NCI-H1694 (cell line): ENCODE measurements around the gene SLC25A21.
A peak's percentile ranks its signal among the peaks of the same experiment; 100 is the strongest.

Experiments used
- DNase-seq: peaks from one replicate; lab custom pipeline; 2025; lab: John Stamatoyannopoulos, UW

The SLC25A21 gene

DNA sequence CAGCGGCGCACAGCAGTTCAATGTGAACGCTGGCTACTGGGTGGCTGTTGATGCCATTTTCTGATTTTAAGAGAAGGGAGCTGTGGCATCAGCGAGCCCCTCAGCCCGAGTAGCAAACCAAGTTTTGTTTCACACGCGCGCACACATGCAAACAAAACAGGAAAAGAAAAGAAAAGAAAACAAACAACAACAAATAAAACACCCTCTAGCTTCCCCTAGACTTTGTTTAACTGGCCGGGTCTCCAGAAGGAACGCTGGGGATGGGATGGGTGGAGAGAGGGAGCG, 510.2 kb downstream of the SLC25A21 start:
- DNase-seq = no peak

DNA sequence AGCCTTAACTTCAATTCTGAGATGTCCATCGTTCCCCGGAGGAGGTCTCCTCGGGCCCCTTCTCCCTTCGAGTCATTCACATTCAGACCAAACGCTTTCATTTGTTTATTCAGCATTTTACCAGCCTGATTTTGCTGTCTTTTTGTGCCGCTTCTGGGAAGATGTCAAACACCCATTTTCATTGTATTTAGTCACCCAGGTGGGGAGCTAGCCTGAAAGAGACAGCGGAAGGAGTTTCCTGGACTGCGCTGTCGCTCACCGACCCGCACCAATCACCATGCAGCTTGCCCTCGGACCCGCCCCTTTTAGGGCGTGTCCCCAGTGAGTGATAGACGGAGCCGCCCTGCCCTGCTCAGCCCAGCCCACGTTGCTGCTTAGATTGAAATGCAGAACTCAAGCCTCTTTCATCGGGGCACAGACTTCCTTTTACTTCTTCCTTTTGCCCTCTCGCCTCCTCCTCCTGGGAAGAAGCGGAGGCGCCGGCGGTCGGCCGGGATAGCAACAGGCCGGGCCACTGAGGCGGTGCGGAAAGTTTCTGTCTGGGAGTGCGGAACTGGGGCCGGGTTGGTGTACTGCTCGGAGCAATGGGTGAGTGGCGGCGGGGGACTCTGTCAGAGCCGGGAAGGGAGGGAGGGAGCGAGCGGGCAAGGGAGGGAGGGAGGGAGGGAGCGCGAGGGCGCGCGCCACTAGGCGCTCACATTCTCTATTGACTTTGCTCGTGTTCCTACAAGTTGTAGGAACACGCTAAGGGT, 510.7 kb downstream of the SLC25A21 start, which contains the start of gene PAX9:
TSS of gene PAX9 (plus strand) at position 355 of the 752 bp plus-strand sequence. CDS start at position 585, 230 bp downstream.
- DNase-seq = peak; percentile 94

DNA sequence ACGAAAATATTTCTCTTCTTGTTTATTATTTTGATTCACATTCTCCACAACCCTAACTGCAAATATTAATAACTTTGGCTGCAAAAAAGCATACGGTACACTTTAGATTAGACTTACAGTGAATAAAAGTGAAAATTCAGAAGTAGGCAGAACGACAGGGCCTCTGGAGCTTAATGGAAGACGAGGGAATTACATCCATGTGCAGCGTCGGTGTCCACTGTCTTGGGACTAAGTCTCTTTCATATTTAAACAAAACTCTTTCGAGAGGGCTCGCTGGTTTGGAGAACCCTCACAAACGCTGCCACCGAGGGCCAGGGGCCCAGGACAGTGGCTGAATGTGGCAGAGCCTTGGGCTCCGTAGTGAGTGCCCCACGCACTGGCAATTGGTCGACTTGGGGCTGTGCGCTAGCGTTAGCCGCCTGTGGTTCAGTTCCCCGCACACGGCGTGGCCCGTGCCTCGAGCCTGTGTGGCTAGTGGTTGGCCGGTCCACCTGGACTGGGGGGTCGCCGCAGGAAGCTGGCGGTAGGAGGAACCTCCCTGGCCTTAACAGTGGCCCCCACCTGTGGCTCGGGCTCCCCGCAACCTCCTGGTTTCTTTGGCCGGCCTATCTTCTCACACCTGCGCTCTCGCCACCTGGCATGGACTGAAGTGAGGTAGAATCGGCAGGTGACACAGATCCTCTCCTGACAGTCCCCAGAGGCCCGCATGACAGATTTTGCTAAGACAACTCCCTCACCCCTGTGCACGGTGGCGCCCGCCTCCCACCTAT, 511.5 kb downstream of the SLC25A21 start:
- no peak for DNase-seq

DNA sequence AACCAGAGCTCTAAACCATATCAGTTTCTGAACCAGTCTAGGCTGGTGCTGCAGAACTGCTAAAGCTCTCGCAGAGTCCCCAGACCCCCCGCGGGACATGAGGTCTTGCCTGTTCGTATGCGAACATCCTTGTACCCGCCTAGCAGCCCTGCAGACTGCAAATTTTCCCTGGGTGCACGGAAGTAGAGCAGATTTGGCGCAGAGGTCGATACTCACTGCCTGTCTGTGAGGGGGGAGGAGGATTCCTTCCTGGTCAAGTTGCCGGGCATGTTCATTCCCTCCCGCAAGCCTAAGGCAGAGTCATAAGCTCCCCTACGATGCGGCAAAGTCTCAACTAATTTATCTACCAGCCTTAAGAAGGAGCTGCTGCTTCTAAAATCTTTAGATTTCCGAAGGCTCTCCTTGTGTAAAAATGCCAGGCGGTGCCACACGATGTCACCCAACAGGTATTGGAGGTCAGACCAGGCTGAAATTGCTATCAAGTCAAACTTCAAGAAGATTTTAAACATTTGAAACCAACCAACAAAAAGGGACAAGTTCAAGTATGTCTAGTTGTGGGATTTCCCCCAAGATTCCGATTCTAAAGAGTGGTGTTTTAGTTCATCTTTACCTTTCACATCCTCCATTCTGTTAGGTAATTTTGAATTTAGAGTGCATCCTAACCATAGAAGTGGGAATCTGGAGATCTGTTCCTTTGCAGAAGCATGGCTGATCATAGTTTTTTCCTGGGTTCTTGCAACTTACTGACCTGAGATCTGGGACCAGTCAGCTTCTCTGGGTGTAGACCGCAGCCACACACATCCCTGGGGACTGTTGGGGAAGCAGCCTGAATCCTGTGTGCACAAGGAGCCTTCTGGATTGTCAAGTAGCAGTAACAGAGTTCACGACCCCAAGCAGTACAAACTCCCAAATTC, 512.3 kb downstream of the SLC25A21 start:
- DNase-seq = no peak

DNA sequence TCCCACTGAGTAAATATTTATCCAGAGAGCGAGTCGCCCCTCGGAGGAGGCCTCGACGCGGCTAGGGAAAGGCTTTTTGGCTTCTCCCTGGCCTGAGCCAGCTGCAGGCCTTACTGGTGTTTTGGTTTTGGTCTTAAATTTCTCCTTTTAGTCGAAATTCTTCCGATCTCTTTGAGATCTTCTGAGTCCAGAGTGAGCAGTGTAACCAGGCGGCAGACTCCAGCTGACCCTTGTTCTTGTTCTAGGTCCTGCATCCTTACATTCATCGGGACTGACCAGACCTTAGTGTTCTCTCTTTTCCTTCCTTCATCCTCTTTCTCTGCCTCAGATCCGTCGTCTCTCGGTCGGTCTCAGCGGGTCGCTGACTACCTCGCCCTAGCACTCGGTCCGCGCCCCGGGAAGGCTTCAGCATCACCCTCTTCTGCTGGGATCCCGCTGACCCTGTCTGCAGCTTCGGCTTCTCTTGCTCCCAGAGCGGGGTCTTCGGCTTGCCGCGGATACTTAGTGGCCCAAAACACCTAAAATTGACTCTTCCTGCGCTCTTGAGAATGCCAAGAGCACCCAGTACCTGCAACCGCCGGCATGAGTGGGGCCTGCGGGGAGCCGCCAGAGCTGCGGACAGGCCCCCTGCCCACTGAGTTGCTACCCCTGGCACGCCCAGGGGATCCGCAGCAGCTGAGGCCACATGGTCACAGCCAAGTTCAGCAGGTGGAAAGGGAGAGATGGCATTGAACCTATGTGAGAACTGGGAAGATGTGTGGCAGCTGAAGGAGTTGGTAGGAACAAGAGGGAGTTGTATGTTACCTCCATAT, 513.2 kb downstream of the SLC25A21 start:
- no peak for DNase-seq

DNA sequence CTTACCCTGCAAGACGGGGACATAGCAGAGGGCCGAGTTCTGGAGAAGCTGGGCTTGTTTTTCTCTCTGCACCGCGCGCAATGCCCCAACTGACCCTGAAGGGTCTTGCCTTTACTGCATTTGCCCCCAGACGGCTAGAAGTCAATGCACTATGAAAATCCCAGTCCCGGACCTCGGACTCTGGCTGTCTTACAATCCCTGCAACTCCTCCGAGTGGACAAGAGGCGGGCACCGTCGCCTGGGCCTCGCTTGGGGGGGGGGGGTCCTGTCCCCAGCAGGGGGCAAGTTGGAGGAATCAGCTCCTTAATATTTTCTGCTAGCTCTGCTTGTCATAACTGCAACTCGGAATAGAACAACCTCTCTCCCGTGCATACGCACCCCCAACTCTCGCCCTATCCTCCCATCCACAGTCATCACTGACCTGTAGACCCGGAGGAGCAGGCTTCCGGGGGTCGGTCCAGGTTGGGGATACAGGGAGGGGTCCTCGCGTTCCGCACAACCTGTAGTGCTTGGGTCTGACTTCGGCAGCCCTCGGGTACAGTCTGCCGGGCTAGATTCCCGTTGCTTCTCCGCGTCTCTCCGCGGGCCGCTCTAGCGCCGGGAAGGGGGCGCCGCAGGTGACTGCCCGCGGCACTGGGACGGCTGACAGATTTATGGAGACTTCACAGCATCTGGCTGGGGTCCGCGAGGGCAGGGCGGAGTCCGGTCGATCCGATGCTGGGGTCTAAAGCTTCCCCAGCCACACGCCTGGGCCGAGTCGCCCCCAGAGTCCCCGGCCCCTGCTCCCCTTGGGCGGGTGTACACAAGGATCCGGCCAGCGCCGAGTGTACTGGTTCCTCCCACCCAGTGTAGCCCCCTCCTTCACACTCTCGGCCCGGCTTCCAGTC, 514.0 kb downstream of the SLC25A21 start:
- DNase-seq = no peak

DNA sequence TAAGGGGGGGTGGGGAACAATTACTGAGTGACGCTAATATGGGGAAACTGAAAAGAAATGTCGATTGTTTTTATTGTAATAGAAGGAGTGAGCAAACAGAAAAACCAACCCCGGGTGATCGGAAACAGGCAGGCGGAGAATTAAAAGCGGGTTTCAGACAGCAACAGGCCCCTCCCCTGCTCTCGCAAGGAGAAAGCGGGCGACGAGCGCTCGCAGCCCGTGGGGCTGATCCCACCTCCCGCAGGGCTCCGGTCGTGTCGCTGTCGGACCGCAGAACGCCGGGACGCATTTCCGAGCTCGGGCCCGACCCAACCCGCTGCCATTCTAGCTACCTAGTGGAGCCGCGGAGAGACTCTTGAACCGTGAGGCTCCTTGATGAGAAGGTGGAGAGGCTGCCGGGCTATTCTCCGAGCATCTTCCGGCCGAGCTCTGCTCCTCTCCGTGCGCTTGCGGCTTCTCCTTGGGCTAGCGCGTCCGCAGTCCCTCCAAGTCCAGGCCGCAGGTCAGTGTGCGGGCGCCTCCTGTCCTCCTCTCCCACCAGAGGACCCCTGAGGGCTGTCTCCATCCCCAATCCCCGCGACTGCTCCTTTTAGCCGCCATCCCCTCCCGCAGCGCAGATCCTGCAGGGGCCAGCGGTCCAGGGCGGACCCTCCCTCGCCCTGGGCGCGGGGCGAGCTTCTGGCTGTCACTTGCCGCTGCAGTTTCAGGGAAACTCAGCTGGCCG, 514.8 kb downstream of the SLC25A21 start:
- DNase-seq = no peak

DNA sequence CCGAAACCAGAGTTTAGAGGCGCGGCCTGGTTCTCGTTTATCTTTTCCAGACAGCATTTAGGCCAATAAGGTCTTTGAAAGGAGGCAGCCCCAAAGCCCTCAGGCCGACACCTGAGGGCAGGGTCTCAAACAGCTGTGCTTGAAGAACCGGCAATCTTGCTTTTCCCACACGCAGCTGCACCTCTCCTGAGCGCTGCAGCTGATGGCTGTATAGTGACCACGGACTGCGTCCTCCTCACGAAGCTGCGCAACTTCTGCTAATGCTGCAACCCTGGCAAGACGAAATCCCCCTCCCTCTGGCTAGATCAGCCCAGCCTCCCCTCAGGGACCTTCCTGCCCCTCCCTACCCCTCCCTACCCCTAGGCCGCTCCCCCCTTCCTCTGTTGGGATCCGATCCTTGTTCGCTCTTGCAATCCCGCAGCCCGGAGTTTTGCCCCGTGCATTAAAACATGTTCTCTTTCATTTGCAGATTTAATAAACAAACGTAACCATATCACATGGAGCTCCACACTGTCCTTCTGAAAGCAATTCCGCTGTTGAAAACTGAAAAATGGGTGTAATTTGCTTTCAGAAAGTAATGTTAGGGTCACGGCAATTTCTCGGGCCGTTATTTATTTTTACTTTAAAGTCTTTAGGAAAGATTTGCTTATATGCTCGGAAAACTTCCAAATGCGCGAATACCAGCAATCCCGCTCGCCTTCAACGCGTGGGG, 515.6 kb downstream of the SLC25A21 start:
- DNase-seq = no peak

DNA sequence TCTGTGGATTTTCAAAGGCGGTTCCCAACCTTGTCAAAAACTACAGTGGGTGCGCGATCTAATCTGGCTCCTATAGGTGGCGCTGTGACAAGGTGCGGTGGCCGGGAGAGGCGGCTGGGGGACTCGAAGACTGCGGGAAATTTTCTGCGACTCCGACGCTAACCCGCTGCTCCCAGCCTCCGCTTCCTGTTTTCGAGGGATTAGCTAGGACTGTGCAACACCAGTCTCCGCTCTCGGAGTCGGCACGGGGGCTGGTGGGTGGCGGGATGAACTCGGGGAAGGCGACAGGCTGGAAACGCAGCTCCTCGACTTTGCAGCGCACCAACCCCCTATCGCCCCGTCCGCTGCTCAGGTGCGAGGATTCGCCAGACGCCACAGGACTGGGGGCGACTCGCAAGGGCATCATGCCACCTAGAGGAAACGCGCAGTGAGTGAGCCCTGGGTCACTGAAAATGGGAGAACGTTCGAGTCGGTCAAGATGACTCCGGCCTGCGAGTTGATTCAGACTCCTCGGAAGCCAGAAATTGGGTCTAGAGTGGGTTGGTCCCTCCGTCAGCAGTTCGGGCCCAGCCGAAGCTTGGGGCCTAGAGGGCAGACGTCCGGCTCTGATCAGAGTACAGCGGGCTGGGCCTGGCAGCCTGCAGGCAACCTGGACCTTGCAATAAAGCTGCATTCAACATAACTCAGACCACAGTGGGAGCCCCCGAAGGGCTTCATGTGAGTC, 516.3 kb downstream of the SLC25A21 start:
- DNase-seq = no peak

DNA sequence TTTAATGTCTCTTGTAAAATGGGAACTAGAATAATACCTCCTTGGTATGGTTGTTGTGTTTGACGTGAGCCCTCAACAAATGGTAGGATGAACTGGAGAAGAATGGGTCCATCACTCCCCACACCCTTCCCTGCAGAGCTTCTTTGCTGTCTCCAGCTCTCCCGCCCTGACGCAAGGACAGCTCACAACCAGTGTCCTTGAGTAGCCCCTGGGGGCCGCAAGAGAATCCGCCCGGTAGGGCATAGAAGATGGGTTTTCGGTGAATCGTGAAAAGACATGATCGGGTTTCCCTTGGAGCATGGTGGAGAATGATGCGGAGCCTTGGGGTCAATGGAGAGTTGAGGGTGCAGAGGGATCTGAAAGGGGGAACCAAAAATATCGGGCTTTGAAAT, 516.8 kb downstream of the SLC25A21 start:
- no peak for DNase-seq

DNA sequence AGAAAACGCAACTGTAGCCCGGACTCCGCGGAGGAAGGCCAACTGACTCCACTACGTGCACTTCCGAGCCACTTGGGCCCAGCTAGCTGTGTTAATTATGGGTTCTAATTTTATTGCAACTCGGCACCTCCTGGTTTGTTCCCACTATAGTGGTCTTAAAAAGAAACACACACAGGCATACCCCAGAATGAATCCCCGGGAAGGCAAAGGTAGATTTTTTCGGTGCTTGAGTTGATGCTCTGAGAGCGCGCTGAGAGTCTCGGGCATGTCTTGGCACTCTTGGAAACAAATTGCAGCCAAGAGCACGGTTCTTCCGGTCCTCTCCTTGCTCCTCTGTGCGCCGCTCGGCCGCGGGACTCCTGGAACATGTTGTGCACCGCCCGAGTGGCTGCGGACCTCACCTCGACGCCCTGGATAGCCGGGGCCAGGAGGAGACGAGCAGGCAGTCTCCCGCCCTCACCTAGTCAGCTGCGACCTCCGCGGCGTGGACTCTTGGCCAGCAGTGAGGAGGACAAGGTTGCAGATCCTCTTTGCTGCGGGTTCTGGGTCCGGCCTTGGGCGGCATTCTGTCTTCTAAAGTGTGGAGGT, 517.5 kb downstream of the SLC25A21 start:
- no peak for DNase-seq

DNA sequence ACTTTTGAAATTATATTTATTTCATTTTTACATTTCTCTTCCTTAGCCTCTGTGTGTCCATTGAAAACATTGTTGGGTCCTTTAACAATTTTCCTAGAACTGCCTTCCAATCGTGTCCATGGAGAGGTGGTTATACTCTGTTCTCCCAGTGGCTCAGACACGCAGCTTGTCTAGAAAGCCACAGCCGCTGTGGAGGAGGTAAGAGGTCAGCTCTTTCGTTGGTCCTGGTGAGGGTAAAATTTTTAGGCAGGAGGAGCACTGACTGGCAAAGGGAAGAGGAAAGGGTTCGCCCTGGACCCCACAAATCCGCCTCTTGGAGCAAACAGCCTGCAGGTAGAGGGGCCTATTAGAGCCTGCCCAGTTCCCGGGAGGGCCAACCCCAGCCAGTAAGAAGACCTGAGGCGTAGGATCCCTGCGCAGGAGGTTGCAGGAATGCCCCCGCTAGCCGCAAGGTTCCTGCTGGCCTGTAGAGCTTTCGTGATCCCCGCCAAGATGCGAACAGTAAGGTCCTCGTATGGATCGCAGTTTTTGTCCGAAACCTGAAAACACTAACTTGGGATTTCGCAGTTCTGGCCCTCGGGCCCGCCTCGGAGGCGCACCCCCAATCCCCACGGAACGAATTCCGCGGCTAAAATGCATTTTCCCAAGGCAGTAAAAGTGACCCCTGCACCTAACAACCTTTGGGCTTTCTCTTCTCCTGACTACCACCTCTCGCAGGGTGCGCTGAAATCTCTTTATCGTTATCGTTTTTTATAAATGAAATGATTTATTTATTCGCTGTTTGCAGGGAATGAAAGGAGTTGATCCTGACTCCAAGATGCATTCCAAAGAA, 518.2 kb downstream of the SLC25A21 start:
- DNase-seq = no peak

DNA sequence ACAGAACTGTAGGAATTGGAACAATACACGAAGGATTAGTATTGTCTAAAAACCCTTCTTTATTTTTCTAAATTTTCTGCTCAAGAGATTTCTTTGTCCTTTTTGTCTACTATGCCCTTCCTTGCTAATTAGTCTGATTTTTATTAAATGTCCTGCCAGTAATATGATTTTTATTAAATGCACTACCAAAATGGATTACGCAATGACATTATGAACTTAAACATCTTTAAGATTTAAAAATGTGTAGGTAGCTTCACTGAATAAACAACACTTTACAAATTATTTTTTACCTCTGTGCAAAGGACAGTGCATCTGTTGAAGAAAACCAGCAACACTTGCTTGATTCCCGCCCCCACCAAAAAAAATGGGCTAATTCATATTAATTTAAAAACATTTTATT, 519.0 kb downstream of the SLC25A21 start:
- DNase-seq = no peak

DNA sequence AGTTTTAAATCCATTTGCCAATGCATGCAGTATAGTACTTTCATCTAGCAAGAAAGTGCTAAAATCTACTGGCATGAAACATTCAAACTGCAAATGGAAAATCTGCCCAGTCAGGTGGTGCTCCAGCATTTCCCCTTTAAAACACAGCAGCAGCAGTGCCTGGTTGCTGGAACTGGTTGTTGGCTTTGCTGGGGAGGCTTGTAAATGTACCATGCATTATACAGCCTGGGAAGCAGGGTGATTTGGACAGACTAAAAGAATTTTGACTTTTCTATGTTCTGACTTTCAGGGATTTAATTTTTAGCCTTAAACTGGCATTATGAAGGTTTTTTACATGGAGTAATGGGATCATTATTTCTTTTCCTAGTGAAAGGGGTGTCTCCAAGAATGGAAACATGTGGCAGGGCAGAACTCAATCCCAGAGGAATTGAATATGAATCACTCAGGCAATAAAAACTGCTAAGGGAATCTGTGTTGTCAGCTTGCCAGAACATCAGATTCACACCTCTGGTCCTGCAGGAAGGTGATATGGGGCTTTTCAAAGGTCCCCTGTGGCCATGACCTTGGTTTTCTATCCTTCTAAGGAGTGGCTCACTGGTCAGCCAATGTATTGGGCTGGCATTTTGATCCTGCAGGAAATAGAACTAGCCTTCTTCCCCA, 519.7 kb downstream of the SLC25A21 start:
- no peak for DNase-seq

DNA sequence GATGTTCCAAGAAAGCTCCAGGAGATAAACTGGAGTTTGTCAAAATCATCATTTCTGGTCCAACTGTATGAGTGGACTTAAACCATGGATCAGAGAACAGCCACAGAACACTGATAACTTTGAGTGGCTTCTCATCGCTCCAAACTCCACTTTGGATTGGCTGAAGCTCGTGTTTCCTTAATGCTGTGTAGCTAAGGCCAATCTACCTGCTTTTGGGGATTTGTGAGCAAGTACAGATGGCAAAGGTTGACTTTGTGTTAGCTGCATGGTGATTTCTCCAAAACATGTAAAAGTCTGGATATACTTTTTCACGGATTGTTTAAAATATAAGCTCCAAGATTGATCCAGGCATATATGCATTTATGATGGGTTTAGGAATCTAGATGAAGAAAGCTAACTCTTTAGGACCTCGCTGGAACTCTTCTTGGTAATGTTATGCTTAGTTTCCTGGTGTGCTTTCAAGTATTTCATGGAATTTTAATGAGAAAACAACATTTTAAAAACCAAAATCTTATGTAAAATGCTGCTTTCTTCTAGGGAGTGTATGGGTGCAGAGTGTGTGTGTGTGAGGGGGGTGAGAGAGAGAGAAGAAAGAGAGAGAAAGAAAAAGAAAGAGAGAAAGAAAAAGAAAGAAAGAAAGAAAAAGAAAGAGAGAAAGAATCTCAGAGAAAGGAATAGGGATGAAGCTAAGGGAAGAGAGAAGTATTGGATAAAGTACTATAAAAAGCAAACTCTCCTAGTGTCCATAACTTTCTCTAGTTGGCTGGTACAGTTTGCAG, 522.3 kb downstream of the SLC25A21 start:
- DNase-seq = no peak
